HEK293 (cell line): ENCODE results near the gene ZCCHC13.
A peak's percentile ranks its signal among the peaks of the same experiment; 100 is the strongest.
"Not testable (repeated sequence)": the region's sequence is repeated elsewhere in the genome, so short reads cannot be mapped to it uniquely, and the experiment has no call there.

Experiments
- CTCF ChIA-PET: fragments of 350-600 bp; formaldehyde crosslinking; extraction: SDS; loops from one replicate; lab custom pipeline; 2021; ENCODE audit warnings: antibody characterized with exemption; lab: Yijun Ruan, JAX
- POLR2A ChIA-PET: fragments of 300-600 bp; formaldehyde crosslinking; extraction: SDS; loops from one replicate; lab custom pipeline; 2020; ENCODE audit warnings: antibody characterized with exemption, inconsistent platforms; lab: Yijun Ruan, JAX
- H3K27ac ChIP-seq: fragments of 200-500 bp; sonication (Bioruptor generic); 2 replicates; pipeline ENCODE4 v1.5.1; 2014; ENCODE audit warnings: low read depth, low read length, control low read depth, inconsistent platforms; ENCODE audit errors: extremely low read depth
- H3K36me3 ChIP-seq, 2 experiments: fragments of 200-500 bp in 1 of 2; sonication (Bioruptor generic) in 1 of 2; 1 replicate in 1 of 2; 2 replicates in 1 of 2; pipeline ENCODE4 v1.5.1; 2014 to 2017; ENCODE audit warnings: inconsistent platforms in 2 of 2, low read length in 2 of 2; ENCODE audit not compliant: control insufficient read depth in 2 of 2, insufficient read depth in 1 of 2
- H3K4me1 ChIP-seq: fragments of 200-500 bp; sonication (Bioruptor generic); 2 replicates; pipeline ENCODE4 v1.5.1; 2014; ENCODE audit warnings: mild to moderate bottlenecking, low read length, inconsistent platforms; ENCODE audit not compliant: control insufficient read depth, insufficient read depth
- H3K4me3 ChIP-seq: 2 replicates; pipeline ENCODE4 v1.5.1; 2011; ENCODE audit warnings: low read depth, mild to moderate bottlenecking, control low read depth, low read length, moderate library complexity
- H3K9me3 ChIP-seq: fragments of 200-500 bp; sonication (Bioruptor generic); 2 replicates; pipeline ENCODE4 v1.5.1; 2014; ENCODE audit warnings: low read depth, low read length, inconsistent platforms; ENCODE audit not compliant: control insufficient read depth, insufficient read depth
- FEZF1 ChIP-seq: fragments of 450-650 bp; formaldehyde crosslinking; IDR thresholded peaks from 2 replicates; pipeline ENCODE4 v1.5.1; 2016; ENCODE audit warnings: missing biosample characterization, missing genetic modification characterization
- KLF1 ChIP-seq: fragments of 450-650 bp; formaldehyde crosslinking; IDR thresholded peaks from 2 replicates; pipeline ENCODE4 v1.5.1; 2016; ENCODE audit warnings: missing biosample characterization, missing genetic modification characterization
- MYNN ChIP-seq: fragments of 450-650 bp; formaldehyde crosslinking; IDR thresholded peaks from 2 replicates; pipeline ENCODE4 v1.5.1; 2016; ENCODE audit warnings: missing biosample characterization, missing genetic modification characterization, borderline replicate concordance
- SETDB1 ChIP-seq: IDR thresholded peaks from one replicate; pipeline ENCODE4 v1.6.1; 2017; ENCODE audit warnings: mild to moderate bottlenecking, low read length, moderate library complexity, mixed read lengths; ENCODE audit not compliant: insufficient read length
- ZBTB44 ChIP-seq: fragments of 450-650 bp; IDR thresholded peaks from 2 replicates; pipeline ENCODE4 v1.5.1; 2018; ENCODE audit warnings: missing biosample characterization, mild to moderate bottlenecking, missing genetic modification characterization
- ZNF121 ChIP-seq: fragments of 450-650 bp; formaldehyde crosslinking; IDR thresholded peaks from 2 replicates; pipeline ENCODE4 v1.5.1; 2016; ENCODE audit warnings: missing biosample characterization, missing genetic modification characterization
- ZNF18 ChIP-seq: fragments of 450-650 bp; formaldehyde crosslinking; IDR thresholded peaks from 2 replicates; pipeline ENCODE4 v1.5.1; 2016; ENCODE audit warnings: missing biosample characterization, missing genetic modification characterization
- ZNF214 ChIP-seq: fragments of 450-650 bp; formaldehyde crosslinking; IDR thresholded peaks from 2 replicates; pipeline ENCODE4 v1.5.1; 2017; ENCODE audit warnings: missing biosample characterization, mild to moderate bottlenecking, missing genetic modification characterization, borderline replicate concordance
- ZNF221 ChIP-seq: fragments of 450-650 bp; formaldehyde crosslinking; IDR thresholded peaks from 2 replicates; pipeline ENCODE4 v1.5.1; 2017; ENCODE audit warnings: missing biosample characterization, missing genetic modification characterization, borderline replicate concordance
- ZNF302 ChIP-seq: fragments of 450-650 bp; formaldehyde crosslinking; IDR thresholded peaks from 2 replicates; pipeline ENCODE4 v1.5.1; 2016; ENCODE audit warnings: missing biosample characterization, missing genetic modification characterization, low read depth
- ZNF324 ChIP-seq: fragments of 450-650 bp; formaldehyde crosslinking; IDR thresholded peaks from 2 replicates; pipeline ENCODE4 v1.5.1; 2016; ENCODE audit warnings: missing biosample characterization, missing genetic modification characterization
- ZNF501 ChIP-seq: fragments of 450-650 bp; formaldehyde crosslinking; IDR thresholded peaks from 2 replicates; pipeline ENCODE4 v1.5.1; 2016; ENCODE audit warnings: missing biosample characterization, missing genetic modification characterization
- ZNF548 ChIP-seq: fragments of 450-650 bp; formaldehyde crosslinking; IDR thresholded peaks from 2 replicates; pipeline ENCODE4 v1.5.1; 2016; ENCODE audit warnings: missing biosample characterization, missing genetic modification characterization
- TF ChIP-seq, protein P1 (sequence below): fragments of 450-650 bp; formaldehyde crosslinking; IDR thresholded peaks from 2 replicates; pipeline ENCODE4 v1.5.1; 2016; ENCODE audit warnings: missing biosample characterization, missing genetic modification characterization, low read depth
- TF ChIP-seq, protein P2 (sequence below): fragments of 450-650 bp; formaldehyde crosslinking; conservative IDR thresholded peaks from 2 replicates; pipeline ENCODE4 v1.5.1; 2016; ENCODE audit warnings: low read depth, missing biosample characterization, missing genetic modification characterization

Gene ZCCHC13

GRCh38 chrX:74304016-74304415 lies at the start of gene ZCCHC13:
Gene ZCCHC13 (plus strand): TSS chrX:74304180. CDS start chrX:74304267, 87 bp downstream.
- ChIA-PET CTCF (no interaction called here), POLR2A (interaction anchor here (0.6 kb wide), 1 partner anchor 897 kb away, joined by 4 read pairs; no protein-coding TSS in a partner anchor)
- H3K4me3 ChIP-seq = no peak within 1 kb of the TSS
- no peaks in the 10 kb centered on the region for H3K4me1 ChIP-seq
- no peak within 1 kb of the TSS for H3K27ac ChIP-seq
- no peaks in the 10 kb centered on the region; a peak in 1 of 3 replicates for H3K36me3 ChIP-seq
- H3K9me3 ChIP-seq = no peaks in the 10 kb centered on the region
- TF ChIP-seq ZNF121 (tag by site-specific recombination) (no peak), KLF1 (tag by site-specific recombination) (no peak), ZNF221 (tag by site-specific recombination) (no peak), ZNF501 (tag by site-specific recombination) (no peak), MYNN (no peak), ZNF214 (tag by site-specific recombination) (no peak), ZNF18 (no peak), FEZF1 (tag by site-specific recombination) (no peak), ZNF302 (tag by site-specific recombination) (no peak), ZBTB44 (no peak), ZNF324 (tag by site-specific recombination) (no peak), ZNF548 (tag by site-specific recombination) (no peak)
- TF ChIP-seq, protein P1, sequence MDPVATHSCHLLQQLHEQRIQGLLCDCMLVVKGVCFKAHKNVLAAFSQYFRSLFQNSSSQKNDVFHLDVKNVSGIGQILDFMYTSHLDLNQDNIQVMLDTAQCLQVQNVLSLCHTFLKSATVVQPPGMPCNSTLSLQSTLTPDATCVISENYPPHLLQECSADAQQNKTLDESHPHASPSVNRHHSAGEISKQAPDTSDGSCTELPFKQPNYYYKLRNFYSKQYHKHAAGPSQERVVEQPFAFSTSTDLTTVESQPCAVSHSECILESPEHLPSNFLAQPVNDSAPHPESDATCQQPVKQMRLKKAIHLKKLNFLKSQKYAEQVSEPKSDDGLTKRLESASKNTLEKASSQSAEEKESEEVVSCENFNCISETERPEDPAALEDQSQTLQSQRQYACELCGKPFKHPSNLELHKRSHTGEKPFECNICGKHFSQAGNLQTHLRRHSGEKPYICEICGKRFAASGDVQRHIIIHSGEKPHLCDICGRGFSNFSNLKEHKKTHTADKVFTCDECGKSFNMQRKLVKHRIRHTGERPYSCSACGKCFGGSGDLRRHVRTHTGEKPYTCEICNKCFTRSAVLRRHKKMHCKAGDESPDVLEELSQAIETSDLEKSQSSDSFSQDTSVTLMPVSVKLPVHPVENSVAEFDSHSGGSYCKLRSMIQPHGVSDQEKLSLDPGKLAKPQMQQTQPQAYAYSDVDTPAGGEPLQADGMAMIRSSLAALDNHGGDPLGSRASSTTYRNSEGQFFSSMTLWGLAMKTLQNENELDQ (tag by site-specific recombination) = no peak
- TF ChIP-seq, protein P2, sequence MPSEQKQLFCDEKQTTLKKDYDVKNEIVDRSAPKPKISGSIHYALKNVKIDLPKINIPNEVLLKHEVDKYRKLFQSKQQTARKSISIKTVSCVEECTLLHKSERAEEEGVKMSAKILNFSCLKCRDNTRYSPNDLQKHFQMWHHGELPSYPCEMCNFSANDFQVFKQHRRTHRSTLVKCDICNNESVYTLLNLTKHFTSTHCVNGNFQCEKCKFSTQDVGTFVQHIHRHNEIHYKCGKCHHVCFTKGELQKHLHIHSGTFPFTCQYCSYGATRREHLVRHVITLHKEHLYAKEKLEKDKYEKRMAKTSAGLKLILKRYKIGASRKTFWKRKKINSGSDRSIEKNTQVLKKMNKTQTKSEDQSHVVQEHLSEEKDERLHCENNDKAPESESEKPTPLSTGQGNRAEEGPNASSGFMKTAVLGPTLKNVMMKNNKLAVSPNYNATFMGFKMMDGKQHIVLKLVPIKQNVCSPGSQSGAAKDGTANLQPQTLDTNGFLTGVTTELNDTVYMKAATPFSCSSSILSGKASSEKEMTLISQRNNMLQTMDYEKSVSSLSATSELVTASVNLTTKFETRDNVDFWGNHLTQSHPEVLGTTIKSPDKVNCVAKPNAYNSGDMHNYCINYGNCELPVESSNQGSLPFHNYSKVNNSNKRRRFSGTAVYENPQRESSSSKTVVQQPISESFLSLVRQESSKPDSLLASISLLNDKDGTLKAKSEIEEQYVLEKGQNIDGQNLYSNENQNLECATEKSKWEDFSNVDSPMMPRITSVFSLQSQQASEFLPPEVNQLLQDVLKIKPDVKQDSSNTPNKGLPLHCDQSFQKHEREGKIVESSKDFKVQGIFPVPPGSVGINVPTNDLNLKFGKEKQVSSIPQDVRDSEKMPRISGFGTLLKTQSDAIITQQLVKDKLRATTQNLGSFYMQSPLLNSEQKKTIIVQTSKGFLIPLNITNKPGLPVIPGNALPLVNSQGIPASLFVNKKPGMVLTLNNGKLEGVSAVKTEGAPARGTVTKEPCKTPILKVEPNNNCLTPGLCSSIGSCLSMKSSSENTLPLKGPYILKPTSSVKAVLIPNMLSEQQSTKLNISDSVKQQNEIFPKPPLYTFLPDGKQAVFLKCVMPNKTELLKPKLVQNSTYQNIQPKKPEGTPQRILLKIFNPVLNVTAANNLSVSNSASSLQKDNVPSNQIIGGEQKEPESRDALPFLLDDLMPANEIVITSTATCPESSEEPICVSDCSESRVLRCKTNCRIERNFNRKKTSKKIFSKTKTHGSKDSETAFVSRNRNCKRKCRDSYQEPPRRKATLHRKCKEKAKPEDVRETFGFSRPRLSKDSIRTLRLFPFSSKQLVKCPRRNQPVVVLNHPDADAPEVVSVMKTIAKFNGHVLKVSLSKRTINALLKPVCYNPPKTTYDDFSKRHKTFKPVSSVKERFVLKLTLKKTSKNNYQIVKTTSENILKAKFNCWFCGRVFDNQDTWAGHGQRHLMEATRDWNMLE (tag by site-specific recombination) = no peak
- TF ChIP-seq, all 188 proteins: peak for 0

GRCh38 chrX:74258111-74258510 lies 45.9 kb upstream of the ZCCHC13 start:
- POLR2A ChIA-PET, CTCF ChIA-PET, H3K27ac ChIP-seq, H3K4me1 ChIP-seq, H3K4me3 ChIP-seq, H3K9me3 ChIP-seq: not testable (repeated sequence)
- TF ChIP-seq SETDB1 = peak; percentile 95
- peaks cover 11 to 53% of the 10 kb centered on the region in 2 experiments for H3K36me3 ChIP-seq
